ENCODE measurements around the gene MGAM2. TPM values are rescaled to one million over a fixed set of nuclear protein-coding genes. Genes with fewer than 3 reads are reported as not detected.

Gene MGAM2
- total RNA-seq, 1 donor from 2014 or later, result not detected

DNA sequence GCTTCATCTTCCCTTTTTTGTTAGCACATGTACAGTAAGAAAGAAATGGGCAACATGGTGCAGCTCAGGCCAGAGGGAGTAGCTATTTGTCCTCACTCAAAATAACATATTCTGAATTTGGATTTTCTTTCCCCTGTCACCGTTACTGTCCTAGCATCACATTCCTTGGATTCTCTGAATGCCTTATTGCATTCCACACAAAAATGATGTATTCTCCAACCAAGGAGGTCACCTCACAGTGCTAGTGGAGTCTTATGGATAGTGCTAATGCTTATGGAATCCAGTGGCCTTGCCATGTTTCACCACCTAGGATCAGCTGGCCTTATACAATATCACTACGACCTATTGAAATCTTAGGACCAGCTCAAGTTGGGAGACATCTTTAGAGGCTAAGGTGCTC, 139.2 kb downstream of the MGAM2 start:
- no peak overlapping the region for H3K4me3 Mint-ChIP-seq
- TF ChIP-seq, protein P1, sequence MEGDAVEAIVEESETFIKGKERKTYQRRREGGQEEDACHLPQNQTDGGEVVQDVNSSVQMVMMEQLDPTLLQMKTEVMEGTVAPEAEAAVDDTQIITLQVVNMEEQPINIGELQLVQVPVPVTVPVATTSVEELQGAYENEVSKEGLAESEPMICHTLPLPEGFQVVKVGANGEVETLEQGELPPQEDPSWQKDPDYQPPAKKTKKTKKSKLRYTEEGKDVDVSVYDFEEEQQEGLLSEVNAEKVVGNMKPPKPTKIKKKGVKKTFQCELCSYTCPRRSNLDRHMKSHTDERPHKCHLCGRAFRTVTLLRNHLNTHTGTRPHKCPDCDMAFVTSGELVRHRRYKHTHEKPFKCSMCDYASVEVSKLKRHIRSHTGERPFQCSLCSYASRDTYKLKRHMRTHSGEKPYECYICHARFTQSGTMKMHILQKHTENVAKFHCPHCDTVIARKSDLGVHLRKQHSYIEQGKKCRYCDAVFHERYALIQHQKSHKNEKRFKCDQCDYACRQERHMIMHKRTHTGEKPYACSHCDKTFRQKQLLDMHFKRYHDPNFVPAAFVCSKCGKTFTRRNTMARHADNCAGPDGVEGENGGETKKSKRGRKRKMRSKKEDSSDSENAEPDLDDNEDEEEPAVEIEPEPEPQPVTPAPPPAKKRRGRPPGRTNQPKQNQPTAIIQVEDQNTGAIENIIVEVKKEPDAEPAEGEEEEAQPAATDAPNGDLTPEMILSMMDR (IDR thresholded peaks at IDR 0.05), result no peak
- H3K27ac Mint-ChIP-seq, result no peak overlapping the region
- H3K36me3 Mint-ChIP-seq (ENCODE audit: low read depth), result no peaks in the 10 kb centered on the region
- no peaks in the 10 kb centered on the region for H3K4me1 Mint-ChIP-seq
- ChIA-PET POLR2A (no interaction called here), CTCF (no interaction called here)
- DNase-seq (no peak), ATAC-seq (ENCODE audit: low read depth) (no peak)
- H3K27me3 Mint-ChIP-seq, result no peaks in the 10 kb centered on the region
- intact Hi-C loops (cut with micrococcal nuclease), result no loop called here
- H3K9me3 Mint-ChIP-seq, result no peaks in the 10 kb centered on the region

DNA sequence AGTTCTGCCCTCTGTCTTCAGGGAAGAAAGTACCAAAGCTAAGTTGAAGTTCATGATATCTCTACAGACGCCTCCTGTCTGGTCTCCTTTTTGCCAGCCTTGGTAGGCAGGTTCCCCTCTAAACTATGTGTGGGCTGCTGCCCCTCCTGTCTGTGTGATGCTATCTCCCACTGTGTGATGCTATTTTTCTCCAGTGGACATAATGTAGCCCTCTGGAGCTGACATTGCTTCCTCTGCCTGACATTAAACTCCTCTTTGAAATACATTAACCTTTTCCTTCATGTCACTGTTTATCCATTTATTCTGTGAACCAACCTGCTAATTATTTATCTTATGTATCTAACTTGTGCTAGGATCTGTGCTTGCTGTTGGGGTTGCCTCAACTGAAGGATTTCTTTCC, 146.4 kb downstream of the MGAM2 start, which contains the start of gene PRSS58:
PRSS58 (minus strand) TSS at position 101 of the 400 bp plus-strand sequence. CDS start 351 bp downstream, outside the sequence.
- intact Hi-C loops (cut with micrococcal nuclease), result no loop called here
- H3K27me3 Mint-ChIP-seq, result no peaks in the 10 kb centered on the region
- H3K4me1 Mint-ChIP-seq, result no peaks in the 10 kb centered on the region
- no peak for ATAC-seq (ENCODE audit: low read depth)
- CTCF ChIA-PET, result no interaction called here
- no peaks in the 10 kb centered on the region for H3K36me3 Mint-ChIP-seq (ENCODE audit: low read depth)
- POLR2A ChIA-PET, result no interaction called here
- H3K27ac Mint-ChIP-seq, result no peak within 1 kb of the TSS
- H3K4me3 Mint-ChIP-seq, result no peak within 1 kb of the TSS
- TF ChIP-seq, protein P1 (IDR thresholded peaks at IDR 0.05), result no peak
- no peaks in the 10 kb centered on the region for H3K9me3 Mint-ChIP-seq
- no peak for DNase-seq

DNA sequence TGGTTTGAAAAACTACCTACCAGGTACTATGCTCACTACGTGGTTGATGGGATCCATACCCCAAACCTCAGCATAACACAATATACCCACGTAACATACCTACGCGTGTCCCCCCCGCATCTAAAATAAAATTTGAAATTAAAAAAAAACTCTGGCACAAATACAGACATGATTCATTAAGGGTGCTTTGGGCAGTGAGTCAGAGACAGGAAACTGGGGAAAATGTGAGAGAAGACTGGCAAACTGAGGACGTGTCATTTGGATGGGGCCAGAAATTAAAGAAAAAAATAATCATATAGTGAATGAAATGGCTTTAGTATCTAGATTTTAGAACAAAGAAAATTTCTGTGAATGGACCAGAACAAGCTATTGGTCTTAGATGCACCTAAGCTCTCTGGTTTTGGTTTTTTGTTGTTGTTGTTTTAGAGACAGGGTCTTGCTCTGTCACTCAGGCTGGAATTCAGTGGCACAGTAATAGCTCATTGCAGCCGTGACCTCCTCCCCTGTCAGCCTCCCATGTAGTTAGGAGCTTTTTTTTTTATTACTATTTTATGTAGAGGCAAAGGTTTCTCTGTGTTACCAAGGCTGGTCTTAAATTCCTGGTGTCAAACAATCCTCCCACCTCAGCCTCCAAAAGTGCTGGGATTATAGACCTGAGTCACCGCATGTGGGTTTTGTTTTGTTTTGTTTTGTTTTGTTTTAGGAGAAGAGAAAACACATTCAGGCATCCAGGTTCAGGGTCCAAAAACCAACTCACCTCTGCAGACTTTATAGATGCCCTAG, 152.3 kb downstream of the MGAM2 start:
- Mint-ChIP-seq H3K27me3 (no peaks in the 10 kb centered on the region), H3K36me3 (ENCODE audit: low read depth) (no peaks in the 10 kb centered on the region), H3K4me3 (no peak overlapping the region), H3K27ac (no peak overlapping the region), H3K9me3 (no peaks in the 10 kb centered on the region), H3K4me1 (no peaks in the 10 kb centered on the region)
- ChIA-PET CTCF (no interaction called here), POLR2A (no interaction called here)
- intact Hi-C loops (cut with micrococcal nuclease), result no loop called here
- DNase-seq (no peak), ATAC-seq (ENCODE audit: low read depth) (no peak)
- TF ChIP-seq, protein P1 (IDR thresholded peaks at IDR 0.05), result no peak

Other genes starting within 250 kb of the MGAM2 start
- not detected in 2 replicates for gene OR9A4, start 195.3 kb upstream of the MGAM2 start, total RNA-seq
- gene CLEC5A, start 164.7 kb upstream of the MGAM2 start, total RNA-seq, result 0.20 and 0.35 TPM in 2 replicates
- gene TAS2R38, start 137.9 kb upstream of the MGAM2 start, total RNA-seq, result not detected in 2 replicates
- 0.04 and 0.15 TPM in 2 replicates for gene MGAM, start 115.8 kb upstream of the MGAM2 start, total RNA-seq
- not detected in 2 replicates for gene PRSS58, start 146.3 kb downstream of the MGAM2 start, total RNA-seq

All from activated B cell treated with CpG ODN at 0.5 μM for 24 hours (primary cell).